ENCODE data around the gene HS6ST3.
"Not testable (repeated sequence)": the region's sequence is repeated elsewhere in the genome, so short reads cannot be mapped to it uniquely, and the experiment has no call there.

HS6ST3 gene

GRCh38 chr13:96749825-96750224 is 659.9 kb downstream of the HS6ST3 start:
- DNase-seq, result no peak

- no peak for DNase-seq
Measured at GRCh38 chr13:96751089-96751488, 661.2 kb downstream of the HS6ST3 start.

GRCh38 chr13:96762876-96763275 is 673.0 kb downstream of the HS6ST3 start:
- DNase-seq, result no peak

- no peak for DNase-seq
Measured at GRCh38 chr13:96766306-96766705, 676.4 kb downstream of the HS6ST3 start.

- DNase-seq, result no peak
Measured at GRCh38 chr13:96768524-96768923, 678.6 kb downstream of the HS6ST3 start.

- DNase-seq, result no peak
Measured at GRCh38 chr13:96769874-96770273, 680.0 kb downstream of the HS6ST3 start.

- DNase-seq, result no peak
Measured at GRCh38 chr13:96771486-96772367, 681.8 kb downstream of the HS6ST3 start.

GRCh38 chr13:96772426-96772825 is 682.5 kb downstream of the HS6ST3 start:
- no peak for DNase-seq

GRCh38 chr13:96778302-96778701 is 688.4 kb downstream of the HS6ST3 start:
- not testable (repeated sequence) for DNase-seq

- no peak for DNase-seq
Measured at GRCh38 chr13:96779691-96780090, 689.8 kb downstream of the HS6ST3 start.

- DNase-seq, result no peak
Measured at GRCh38 chr13:96780105-96780504, 690.2 kb downstream of the HS6ST3 start.

GRCh38 chr13:96781141-96781540 is 691.2 kb downstream of the HS6ST3 start:
- DNase-seq, result no peak

- DNase-seq, result no peak
Measured at GRCh38 chr13:96782186-96782585, 692.3 kb downstream of the HS6ST3 start.

GRCh38 chr13:96783057-96783456 is 693.1 kb downstream of the HS6ST3 start:
- DNase-seq, result no peak

GRCh38 chr13:96783511-96783910 is 693.6 kb downstream of the HS6ST3 start:
- DNase-seq, result no peak

- no peak for DNase-seq
Measured at GRCh38 chr13:96785986-96786385, 696.1 kb downstream of the HS6ST3 start.

GRCh38 chr13:96792188-96792587 is 702.3 kb downstream of the HS6ST3 start:
- DNase-seq, result no peak

- DNase-seq, result no peak
Measured at GRCh38 chr13:96792736-96793403, 703.0 kb downstream of the HS6ST3 start.

GRCh38 chr13:96793404-96793755 is 703.5 kb downstream of the HS6ST3 start:
- DNase-seq, result no peak

GRCh38 chr13:96794669-96795068 is 704.8 kb downstream of the HS6ST3 start:
- no peak for DNase-seq

- no peak for DNase-seq
Measured at GRCh38 chr13:96795670-96796069, 705.8 kb downstream of the HS6ST3 start.

GRCh38 chr13:96796091-96796633 is 706.3 kb downstream of the HS6ST3 start:
- DNase-seq, result no peak

- no peak for DNase-seq
Measured at GRCh38 chr13:96797136-96797535, 707.2 kb downstream of the HS6ST3 start.

GRCh38 chr13:96803456-96804100 is 713.7 kb downstream of the HS6ST3 start:
- DNase-seq, result no peak
